GM19023 (cell line): ENCODE data around the gene ZNF575.

Experiments used
- ATAC-seq: cut with Tn5 transposase; IDR thresholded peaks from one replicate; pipeline ENCODE4 v1.9.1; 2021; ENCODE audit warnings: mild to moderate bottlenecking, moderate library complexity; ENCODE audit not compliant: unreplicated experiment

Gene ZNF575

DNA sequence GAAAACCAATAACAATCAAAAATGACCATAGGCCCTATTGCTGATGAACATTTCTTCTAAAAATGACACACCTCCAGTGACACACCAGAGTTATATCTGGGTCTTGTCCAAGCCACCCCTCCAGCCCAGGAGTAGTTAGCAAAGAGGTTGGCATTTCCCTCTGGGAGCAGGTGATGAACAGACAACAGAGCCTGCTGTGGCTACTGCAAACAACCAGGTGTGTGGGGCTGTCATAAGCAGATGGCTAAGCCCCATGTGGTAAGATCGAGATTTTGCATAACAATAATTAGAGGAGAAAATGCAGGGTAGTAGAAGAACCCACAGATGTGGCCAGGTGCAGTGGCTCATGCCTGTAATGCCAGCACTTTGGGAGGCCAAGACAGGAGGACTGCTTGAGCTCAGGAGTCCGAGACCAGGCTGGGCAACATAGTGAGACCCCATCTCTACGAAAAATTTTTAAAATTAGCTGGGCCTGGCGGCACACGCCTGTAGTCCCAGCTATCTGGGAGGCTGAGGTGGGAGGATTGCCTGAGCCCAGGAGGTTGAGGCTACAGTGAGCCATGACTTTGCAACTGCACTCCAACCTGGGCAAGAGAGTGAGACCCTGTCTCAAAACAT is 37.3 kb downstream of the ZNF575 start:
- ATAC-seq = no peak

GRCh38 chr19:43572171-43572588 is 39.2 kb downstream of the ZNF575 start:
- ATAC-seq = no peak

DNA sequence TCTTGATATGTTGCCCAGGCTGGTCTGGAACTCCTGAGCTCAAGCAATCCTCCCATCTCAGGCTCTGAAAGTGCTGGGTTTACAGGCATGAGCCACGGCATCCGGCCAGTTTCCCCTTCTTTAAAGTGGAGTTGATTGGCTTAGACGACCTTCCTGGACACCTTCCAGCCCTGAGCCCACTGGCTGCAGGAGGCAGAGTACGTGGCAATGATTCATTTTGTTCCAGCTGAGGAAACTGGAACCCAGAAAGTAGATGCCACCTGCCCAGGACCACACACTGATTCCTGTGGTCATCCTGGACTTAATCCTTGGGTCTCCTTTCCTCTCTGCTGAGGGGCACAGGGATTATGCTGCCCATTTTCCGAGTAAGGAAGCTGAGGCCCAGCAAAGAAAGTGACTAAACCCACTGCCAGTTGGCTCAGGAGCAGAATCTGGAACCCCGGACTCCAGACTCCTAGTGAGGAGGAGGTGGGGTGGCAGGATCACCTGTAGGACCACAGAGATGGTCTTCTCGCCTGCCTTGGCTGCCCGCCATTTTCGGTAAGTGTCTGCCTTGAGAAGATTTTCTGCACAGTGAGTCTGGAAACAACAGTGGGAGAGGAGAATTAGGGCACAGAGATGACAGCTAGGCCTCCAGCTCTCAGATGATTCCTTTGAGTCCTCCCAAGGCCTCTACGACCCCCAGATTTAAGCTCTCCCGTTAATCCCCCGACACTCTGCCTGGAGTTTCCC is 41.6 kb downstream of the ZNF575 start:
- no peak for ATAC-seq

DNA sequence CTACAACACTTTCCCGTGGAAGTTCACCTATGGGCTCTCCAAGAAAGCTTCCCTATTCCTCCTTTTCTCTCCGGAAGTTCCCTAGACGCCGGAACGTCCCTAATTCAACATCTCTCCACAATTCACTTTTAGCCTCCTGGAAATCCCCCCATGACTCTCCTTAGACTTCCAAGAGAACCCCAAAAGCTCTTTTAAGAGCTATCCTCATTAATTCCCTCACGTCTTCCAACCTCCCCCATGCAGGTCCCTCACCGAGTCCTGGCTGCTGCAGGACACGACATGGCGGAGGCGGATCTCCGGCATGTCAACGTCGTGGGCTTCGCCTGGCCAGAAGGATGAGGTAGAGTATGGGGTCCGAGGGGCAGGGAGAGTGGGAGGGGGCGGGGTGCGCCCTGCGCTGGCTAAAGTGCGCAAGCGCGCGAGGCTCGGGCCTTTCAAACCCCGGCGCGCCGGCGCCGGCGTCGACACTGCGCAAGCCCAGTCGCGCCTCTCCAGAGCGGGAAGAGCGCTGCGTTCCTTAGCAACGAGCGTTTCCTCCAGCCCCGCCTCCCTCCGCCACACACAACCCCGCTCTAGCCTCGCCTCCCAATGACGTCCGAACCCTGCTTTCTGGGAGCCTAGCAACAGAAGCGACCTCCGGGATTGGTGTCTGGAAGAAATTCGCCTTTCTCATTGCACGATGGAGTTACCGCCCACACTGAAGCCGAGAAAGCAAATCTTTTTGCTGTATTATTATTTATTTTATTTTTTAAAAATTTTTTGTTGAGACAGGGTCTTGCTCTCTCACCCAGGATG is 42.4 kb downstream of the ZNF575 start, which contains the start of the genes PINLYP and XRCC1:
PINLYP (plus strand) TSS at position 646 of the 795 bp plus-strand sequence. CDS start 1,391 bp downstream, outside the sequence.
XRCC1 (minus strand) TSS at position 372 of the 795 bp plus-strand sequence; CDS start at position 303, 69 bp downstream.
- ATAC-seq = peak; percentile 97

GRCh38 chr19:43575955-43576878 is 43.2 kb downstream of the ZNF575 start:
- ATAC-seq = no peak

DNA sequence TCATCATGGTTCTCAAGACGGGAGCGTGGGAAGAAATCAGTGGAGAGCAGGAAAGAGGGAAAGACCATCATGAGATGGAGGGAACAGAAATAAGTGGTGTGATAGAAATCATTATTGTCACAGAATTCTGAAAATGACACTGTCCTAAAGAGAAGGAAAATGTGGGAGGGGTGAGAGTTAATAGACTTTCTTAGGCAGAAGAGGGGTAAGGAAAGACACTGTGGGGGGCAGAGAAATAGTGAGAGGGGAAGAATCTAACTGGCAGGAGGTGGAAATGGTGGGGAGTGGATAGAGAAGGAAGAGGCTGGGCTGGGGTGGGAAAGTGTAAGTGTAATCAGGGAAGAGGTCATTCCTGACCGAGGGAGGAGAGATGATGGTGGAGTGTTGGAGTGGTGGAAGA is 45.8 kb downstream of the ZNF575 start:
- no peak for ATAC-seq

- ATAC-seq = no peak
These were observed 48.5 kb downstream of the ZNF575 start for GRCh38 chr19:43581467-43581866.

GRCh38 chr19:43582495-43582894 is 49.5 kb downstream of the ZNF575 start:
- ATAC-seq = no peak

GRCh38 chr19:43584484-43584883 is 51.5 kb downstream of the ZNF575 start:
- no peak for ATAC-seq
